Activated naive CD8-positive, alpha-beta T cell treated with anti-CD3 and anti-CD28 coated beads, Interleukin-2, amount 10 ng/mL, durations not matched to agents 7 days and 5 days (primary cell): ENCODE data around the gene FCMR. TPM values are rescaled to one million over a fixed set of nuclear protein-coding genes. Genes with fewer than 3 reads are reported as not detected.
A peak's percentile ranks its signal among the peaks of the same experiment; 100 is the strongest.

Experiments used
- ATAC-seq: fragments of 150-1000 bp; cut with Tn5 transposase; one replicate; pipeline ENCODE4 v1.10.0; 2021; ENCODE audit warnings: low read depth, moderate library complexity
- POLR2A ChIA-PET: fragments of 350-600 bp; sonication (Branson Sonifier 250); formaldehyde crosslinking; loops from one replicate; lab custom pipeline; 2021; ENCODE audit warnings: antibody characterized with exemption; lab: Charles Lee
- DNase-seq: peaks from one replicate; pipeline ENCODE4 v3.0.0; 2021
- H3K27ac Mint-ChIP-seq: one replicate; pipeline ENCODE4 v1.8.0; 2022; ENCODE audit warnings: mild to moderate bottlenecking, mixed read lengths
- H3K27me3 Mint-ChIP-seq: one replicate; pipeline ENCODE4 v1.8.0; 2022; ENCODE audit warnings: mild to moderate bottlenecking, moderate library complexity, mixed read lengths
- H3K36me3 Mint-ChIP-seq: one replicate; pipeline ENCODE4 v1.8.0; 2021; ENCODE audit warnings: mild to moderate bottlenecking, mixed read lengths
- H3K4me1 Mint-ChIP-seq: one replicate; pipeline ENCODE4 v1.8.0; 2021; ENCODE audit warnings: mixed read lengths
- H3K4me3 Mint-ChIP-seq: one replicate; pipeline ENCODE4 v1.8.0; 2022; ENCODE audit warnings: mild to moderate bottlenecking, moderate library complexity, mixed read lengths
- H3K9me3 Mint-ChIP-seq: one replicate; pipeline ENCODE4 v1.8.0; 2021; ENCODE audit warnings: mixed read lengths
- total RNA-seq, 2 experiments: library from RNA; stranded (reverse); gene quantifications; one replicate each; pipeline ENCODE4 v1.2.3, GENCODE V29; 2021

The FCMR gene
- total RNA-seq, 2 experiments from 2014 or later: 145 to 159 TPM

GRCh38 chr1:206957639-206958038 lies 35.9 kb upstream of the FCMR start:
- H3K27me3 Mint-ChIP-seq: no peaks in the 10 kb centered on the region
- POLR2A ChIA-PET: no interaction called here

GRCh38 chr1:206955476-206956451 lies 34.0 kb upstream of the FCMR start:
- ATAC-seq (no peak), DNase-seq (no peak)
- POLR2A ChIA-PET: no interaction called here
- H3K4me1 Mint-ChIP-seq: peaks cover 21% of the 10 kb centered on the region
- H3K36me3 Mint-ChIP-seq: no peaks in the 10 kb centered on the region
- no peak overlapping the region for H3K4me3 Mint-ChIP-seq
- H3K9me3 Mint-ChIP-seq: no peaks in the 10 kb centered on the region
- no peak overlapping the region for H3K27ac Mint-ChIP-seq
- peaks cover 2% of the 10 kb centered on the region for H3K27me3 Mint-ChIP-seq

More at GRCh38 chr1:206957639-206958038, 35.9 kb upstream of the FCMR start:
- no peaks in the 10 kb centered on the region for H3K36me3 Mint-ChIP-seq
- DNase-seq: no peak
- H3K4me1 Mint-ChIP-seq: peaks cover 32% of the 10 kb centered on the region
- H3K9me3 Mint-ChIP-seq: no peaks in the 10 kb centered on the region
- ATAC-seq: no peak
- no peak overlapping the region for H3K4me3 Mint-ChIP-seq
- H3K27ac Mint-ChIP-seq: no peak overlapping the region

DNA sequence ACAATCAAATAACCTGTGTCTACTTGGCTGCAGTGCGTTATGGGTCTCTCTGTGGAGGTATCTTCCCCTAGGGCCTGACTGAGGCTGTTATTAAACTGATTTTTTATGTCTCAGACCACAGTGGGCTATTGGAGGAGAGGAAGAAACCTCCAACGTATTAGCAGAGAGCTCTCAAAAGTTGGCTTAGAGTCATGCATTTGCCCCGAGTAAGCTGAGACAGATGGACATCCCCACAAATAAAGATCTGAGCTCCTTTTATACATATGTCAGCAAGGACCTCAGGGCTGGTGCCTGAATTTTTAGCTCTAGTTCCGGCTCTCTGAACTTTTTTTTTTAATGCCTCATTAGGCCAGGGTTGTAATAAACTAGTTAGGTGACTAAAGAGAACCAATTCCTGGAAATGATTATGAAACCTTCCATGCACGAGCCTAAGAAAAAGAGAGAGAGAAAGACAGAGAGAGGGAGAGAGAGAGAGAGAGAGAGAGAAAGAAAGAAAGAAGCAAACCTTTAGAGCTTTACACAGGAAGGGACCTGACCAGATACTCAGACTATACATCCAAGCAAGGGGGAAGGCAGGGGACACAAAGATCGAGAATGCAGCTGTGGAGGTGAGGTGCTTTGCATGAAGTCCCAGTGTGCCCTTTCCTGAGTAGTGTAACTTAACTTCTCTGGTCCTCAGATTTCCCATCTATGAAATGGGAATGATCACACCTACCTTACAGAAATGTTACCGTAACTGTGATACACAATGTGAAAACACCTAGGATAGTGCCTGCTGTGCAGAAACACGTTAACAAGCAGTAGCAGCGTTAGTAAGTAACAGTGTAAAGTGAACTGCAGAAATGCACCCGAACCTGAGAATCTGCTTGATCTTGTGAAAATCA lies 33.0 kb upstream of the FCMR start:
- POLR2A ChIA-PET: interaction anchor here (0.7 to 1.5 kb wide), 2 partner anchors 27 to 33 kb away, joined by 3 to 4 read pairs; partner anchors contain the start of gene FCMR
- Mint-ChIP-seq H3K27ac (peak overlapping the region; percentile 65), H3K36me3 (no peaks in the 10 kb centered on the region), H3K4me3 (no peak overlapping the region), H3K4me1 (peaks cover 21% of the 10 kb centered on the region), H3K9me3 (no peaks in the 10 kb centered on the region), H3K27me3 (peaks cover 4% of the 10 kb centered on the region)
- ATAC-seq (no peak), DNase-seq (no peak)

- H3K9me3 Mint-ChIP-seq: no peaks in the 10 kb centered on the region
- H3K4me1 Mint-ChIP-seq: peaks cover 19% of the 10 kb centered on the region
- H3K27me3 Mint-ChIP-seq: peaks cover 4% of the 10 kb centered on the region
- no peak overlapping the region for H3K4me3 Mint-ChIP-seq
- no peaks in the 10 kb centered on the region for H3K36me3 Mint-ChIP-seq
- ATAC-seq (no peak), DNase-seq (no peak)
- POLR2A ChIA-PET: interaction anchor here (1.5 kb wide), 1 partner anchor 32 kb away, joined by 3 read pairs; the partner anchor contains the start of gene FCMR
- H3K27ac Mint-ChIP-seq: no peak overlapping the region
Measured at GRCh38 chr1:206953626-206954025, 31.9 kb upstream of the FCMR start.

DNA sequence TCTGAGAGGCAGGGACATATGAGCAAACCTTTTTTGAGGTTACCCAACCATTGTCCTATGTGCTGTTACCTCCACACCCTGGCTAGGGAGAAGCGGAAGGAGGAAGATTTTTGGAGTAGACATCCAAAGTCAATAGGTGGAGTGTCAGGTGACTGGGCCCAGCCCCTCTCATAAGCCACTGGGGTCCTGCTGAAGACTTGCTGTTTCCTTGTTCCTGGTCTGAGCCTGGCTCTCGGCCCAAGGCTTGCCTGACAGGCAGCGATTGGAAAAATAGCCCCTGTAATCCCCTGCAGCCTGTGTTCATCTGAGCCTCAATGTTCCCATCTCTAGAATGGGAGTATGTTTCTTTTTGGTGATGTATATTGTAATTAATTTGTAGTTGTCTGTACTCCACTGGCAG lies 31.4 kb upstream of the FCMR start:
- no peaks in the 10 kb centered on the region for H3K9me3 Mint-ChIP-seq
- H3K27me3 Mint-ChIP-seq: peaks cover 4% of the 10 kb centered on the region
- peaks cover 19% of the 10 kb centered on the region for H3K4me1 Mint-ChIP-seq
- no peak for DNase-seq
- no peak overlapping the region for H3K4me3 Mint-ChIP-seq
- POLR2A ChIA-PET: interaction anchor here (0.7 kb wide), 1 partner anchor 31 kb away, joined by 3 read pairs; the partner anchor contains the start of gene FCMR
- no peaks in the 10 kb centered on the region for H3K36me3 Mint-ChIP-seq
- ATAC-seq: no peak
- H3K27ac Mint-ChIP-seq: no peak overlapping the region

DNA sequence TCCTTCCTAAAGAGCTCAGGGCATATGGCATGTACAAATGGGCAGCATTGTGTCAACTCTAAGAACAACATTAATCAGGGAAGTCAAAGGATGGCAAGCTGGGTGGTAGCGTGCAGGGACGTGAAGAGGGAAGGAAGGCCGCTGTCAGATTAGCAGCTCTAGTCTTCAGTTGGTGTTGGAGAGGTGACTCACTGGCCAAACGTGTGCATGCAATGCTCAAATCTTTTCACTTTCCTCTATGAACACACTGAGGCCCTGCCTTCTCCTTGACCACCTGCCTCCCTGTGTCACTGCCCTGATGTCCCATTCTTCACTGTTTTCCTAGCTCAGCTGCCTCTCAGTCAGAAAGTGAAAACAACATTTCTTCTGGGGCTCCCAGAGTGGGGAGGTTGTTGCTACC lies 30.4 kb upstream of the FCMR start:
- H3K4me1 Mint-ChIP-seq: peaks cover 19% of the 10 kb centered on the region
- H3K9me3 Mint-ChIP-seq: no peaks in the 10 kb centered on the region
- H3K27ac Mint-ChIP-seq: no peak overlapping the region
- POLR2A ChIA-PET: no interaction called here
- H3K36me3 Mint-ChIP-seq: no peaks in the 10 kb centered on the region
- no peak overlapping the region for H3K4me3 Mint-ChIP-seq
- no peak for ATAC-seq
- peaks cover 4% of the 10 kb centered on the region for H3K27me3 Mint-ChIP-seq
- no peak for DNase-seq

- POLR2A ChIA-PET: no interaction called here
Measured at GRCh38 chr1:206951318-206952100, 29.8 kb upstream of the FCMR start.

DNA sequence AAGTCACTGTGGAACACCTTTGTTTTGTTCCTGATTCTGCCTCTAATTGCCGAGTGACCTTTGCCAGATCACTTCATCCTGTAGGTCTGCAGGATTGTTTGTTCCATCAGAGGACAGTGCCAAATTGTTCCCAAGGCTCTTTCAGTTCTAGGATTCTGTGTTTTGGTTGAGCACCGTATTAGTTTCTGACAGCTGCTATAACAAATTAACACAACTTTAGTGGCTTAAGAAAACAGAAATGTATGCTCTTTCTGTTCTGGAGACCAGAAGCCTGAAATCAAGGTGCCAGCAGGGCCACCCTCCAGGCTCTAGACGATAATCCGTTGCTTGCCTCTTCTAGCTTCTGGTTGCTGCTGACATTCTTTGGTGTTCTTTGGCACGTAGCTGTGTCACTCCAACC lies 27.9 kb upstream of the FCMR start:
- no peak overlapping the region for H3K4me3 Mint-ChIP-seq
- no peak for ATAC-seq
- H3K36me3 Mint-ChIP-seq: no peaks in the 10 kb centered on the region
- peaks cover 11% of the 10 kb centered on the region for H3K4me1 Mint-ChIP-seq
- no peaks in the 10 kb centered on the region for H3K9me3 Mint-ChIP-seq
- H3K27ac Mint-ChIP-seq: no peak overlapping the region
- peaks cover 6% of the 10 kb centered on the region for H3K27me3 Mint-ChIP-seq
- POLR2A ChIA-PET: no interaction called here
- DNase-seq: no peak

More at GRCh38 chr1:206951318-206952100, 29.8 kb upstream of the FCMR start:
- H3K27me3 Mint-ChIP-seq: peaks cover 4% of the 10 kb centered on the region
- no peak overlapping the region for H3K4me3 Mint-ChIP-seq
- H3K4me1 Mint-ChIP-seq: peaks cover 19% of the 10 kb centered on the region
- no peaks in the 10 kb centered on the region for H3K36me3 Mint-ChIP-seq
- H3K9me3 Mint-ChIP-seq: no peaks in the 10 kb centered on the region
- DNase-seq (no peak), ATAC-seq (no peak)
- H3K27ac Mint-ChIP-seq: no peak overlapping the region

DNA sequence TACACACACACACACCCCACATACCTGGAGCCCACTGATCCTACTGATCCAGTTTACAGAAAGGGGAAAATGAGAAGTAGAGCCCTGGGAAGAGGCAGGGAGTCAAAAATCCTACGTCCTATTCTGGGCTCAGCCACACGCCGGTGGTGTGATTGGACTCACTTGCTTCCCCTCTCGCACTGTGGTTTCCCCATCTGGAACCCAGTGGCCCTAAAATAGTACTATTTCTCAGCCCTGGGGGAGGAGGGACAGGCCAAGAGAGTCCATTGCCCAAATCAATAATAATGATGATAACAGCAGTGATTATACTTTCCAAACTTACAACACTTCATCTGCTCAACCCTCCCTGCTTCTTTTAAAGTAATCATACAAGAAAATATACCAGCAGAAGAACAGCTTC lies 27.5 kb upstream of the FCMR start:
- Mint-ChIP-seq H3K9me3 (no peaks in the 10 kb centered on the region), H3K36me3 (no peaks in the 10 kb centered on the region), H3K27me3 (peaks cover 9% of the 10 kb centered on the region), H3K4me1 (peaks cover 7% of the 10 kb centered on the region), H3K27ac (no peak overlapping the region), H3K4me3 (no peak overlapping the region)
- ATAC-seq: no peak
- POLR2A ChIA-PET: no interaction called here
- no peak for DNase-seq

DNA sequence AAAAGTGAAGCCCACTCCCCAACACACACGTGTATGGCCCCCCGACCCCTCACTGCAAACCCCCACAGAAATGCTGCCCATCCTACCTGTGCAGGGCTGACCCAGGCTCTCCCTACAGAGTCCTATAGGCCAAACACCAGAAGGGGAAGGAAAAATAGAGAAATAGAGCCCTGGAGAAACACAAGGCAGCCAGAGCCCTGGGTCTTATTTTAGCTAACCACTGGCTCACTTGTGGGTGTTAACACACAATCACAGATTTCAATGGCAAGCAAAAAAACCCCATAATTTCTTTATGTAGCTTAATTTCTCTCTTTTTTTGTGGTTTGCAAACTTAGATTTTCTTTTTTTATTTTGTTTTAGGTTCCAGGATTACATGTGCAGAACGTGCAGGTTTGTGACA lies 25.5 kb upstream of the FCMR start:
- peaks cover 3% of the 10 kb centered on the region for H3K4me1 Mint-ChIP-seq
- H3K27ac Mint-ChIP-seq: no peak overlapping the region
- DNase-seq (no peak), ATAC-seq (no peak)
- peaks cover 17% of the 10 kb centered on the region for H3K27me3 Mint-ChIP-seq
- no peaks in the 10 kb centered on the region for H3K9me3 Mint-ChIP-seq
- H3K4me3 Mint-ChIP-seq: no peak overlapping the region
- POLR2A ChIA-PET: no interaction called here
- H3K36me3 Mint-ChIP-seq: no peaks in the 10 kb centered on the region

- DNase-seq (no peak), ATAC-seq (no peak)
- H3K9me3 Mint-ChIP-seq: no peaks in the 10 kb centered on the region
- H3K27me3 Mint-ChIP-seq: peaks cover 15% of the 10 kb centered on the region
- no peaks in the 10 kb centered on the region for H3K4me1 Mint-ChIP-seq
- no peak within 1 kb of the TSS for H3K4me3 Mint-ChIP-seq
- POLR2A ChIA-PET: no interaction called here
- no peaks in the 10 kb centered on the region for H3K36me3 Mint-ChIP-seq
- H3K27ac Mint-ChIP-seq: no peak within 1 kb of the TSS
Measured at GRCh38 chr1:206946261-206946660, 24.5 kb upstream of the FCMR start, which contains the start of gene PIGR. Gene PIGR (minus strand): TSS chr1:206946466. CDS start chr1:206940531, 5,935 bp downstream.

- Mint-ChIP-seq H3K4me3 (no peak overlapping the region), H3K27ac (no peak overlapping the region), H3K27me3 (peaks cover 15% of the 10 kb centered on the region), H3K36me3 (no peaks in the 10 kb centered on the region), H3K4me1 (no peaks in the 10 kb centered on the region), H3K9me3 (no peaks in the 10 kb centered on the region)
- no peak for DNase-seq
- no peak for ATAC-seq
- POLR2A ChIA-PET: no interaction called here
Measured at GRCh38 chr1:206945779-206946178, 24.0 kb upstream of the FCMR start.
